Common myeloid progenitor, CD34-positive (primary cell): ENCODE measurements around the gene MROH7.

ENCODE experiments used
- CTCF ChIA-PET: fragments of 350-600 bp; sonication (Branson Sonifier 250); formaldehyde crosslinking; loops from one replicate; lab custom pipeline; 2021; ENCODE audit warnings: antibody characterized with exemption; lab: Charles Lee
- POLR2A ChIA-PET: fragments of 350-600 bp; sonication (Branson Sonifier 250); formaldehyde crosslinking; loops from one replicate; lab custom pipeline; 2021; ENCODE audit warnings: antibody characterized with exemption; lab: Charles Lee
- DNase-seq, 3 donors: peaks; one replicate each; pipeline versions ENCODE4 v3.0.0 to v3.0.0-alpha.2; 2013
- H3K27ac ChIP-seq, 2 experiments: 1 replicate in 1 of 2; 2 replicates in 1 of 2; pipeline ENCODE4 v1.7.0; 2013; ENCODE audit warnings: inconsistent platforms in 2 of 2, low read length in 2 of 2, mild to moderate bottlenecking in 2 of 2, low read depth in 1 of 2, moderate library complexity in 1 of 2; ENCODE audit not compliant: severe bottlenecking in 2 of 2, insufficient read depth in 1 of 2, poor library complexity in 1 of 2
- H3K27me3 ChIP-seq, 5 experiments: replicated peaks in 2 of 5; 1 replicate in 3 of 5; 2 replicates in 2 of 5; pipeline versions ENCODE4 v1.6.1 to v1.7.0; 2013; ENCODE audit warnings: low read length in 4 of 5, mild to moderate bottlenecking in 2 of 5, moderate library complexity in 2 of 5, inconsistent platforms in 1 of 5; ENCODE audit not compliant: insufficient read depth in 5 of 5, control insufficient read depth in 4 of 5
- H3K36me3 ChIP-seq, 4 experiments: 1 replicate in 2 of 4; 2 replicates in 2 of 4; pipeline versions ENCODE4 v1.6.1 to v1.7.0; 2013; ENCODE audit warnings: low read length in 3 of 4, control low read depth in 1 of 4, mild to moderate bottlenecking in 1 of 4; ENCODE audit not compliant: control insufficient read depth in 4 of 4, insufficient read depth in 4 of 4
- H3K4me1 ChIP-seq, 4 experiments: 1 replicate in 3 of 4; 2 replicates in 1 of 4; pipeline versions ENCODE4 v1.6.1 to v1.7.1; 2013; ENCODE audit warnings: low read length in 3 of 4, mild to moderate bottlenecking in 3 of 4, control low read depth in 1 of 4, inconsistent platforms in 1 of 4, moderate library complexity in 1 of 4; ENCODE audit not compliant: control insufficient read depth in 4 of 4, insufficient read depth in 4 of 4; ENCODE audit errors: control extremely low read depth in 1 of 4
- H3K4me3 ChIP-seq, 7 experiments: 1 replicate in 4 of 7; 2 replicates in 3 of 7; pipeline versions ENCODE4 v1.5.1 to v1.7.0; 2013; ENCODE audit warnings: mild to moderate bottlenecking in 7 of 7, low read length in 6 of 7, moderate library complexity in 6 of 7, inconsistent platforms in 2 of 7, low read depth in 2 of 7, control low read depth in 1 of 7; ENCODE audit not compliant: insufficient read depth in 4 of 7, control insufficient read depth in 1 of 7; ENCODE audit errors: extremely low read depth in 1 of 7
- H3K9me3 ChIP-seq, 5 experiments: 1 replicate in 4 of 5; 2 replicates in 1 of 5; pipeline versions ENCODE4 v1.6.1 to v1.7.1; 2013; ENCODE audit warnings: low read length in 4 of 5, mild to moderate bottlenecking in 2 of 5, inconsistent platforms in 1 of 5, low read depth in 1 of 5, moderate library complexity in 1 of 5; ENCODE audit not compliant: control insufficient read depth in 4 of 5, insufficient read depth in 2 of 5; ENCODE audit errors: control extremely low read depth in 1 of 5
- WGBS: methylation state at CpG from one replicate; pipeline ENCODE4 v1.1.5; 2013; ENCODE audit not compliant: insufficient coverage; 5-methylcytosine and 5-hydroxymethylcytosine counted together

The MROH7 gene

DNA sequence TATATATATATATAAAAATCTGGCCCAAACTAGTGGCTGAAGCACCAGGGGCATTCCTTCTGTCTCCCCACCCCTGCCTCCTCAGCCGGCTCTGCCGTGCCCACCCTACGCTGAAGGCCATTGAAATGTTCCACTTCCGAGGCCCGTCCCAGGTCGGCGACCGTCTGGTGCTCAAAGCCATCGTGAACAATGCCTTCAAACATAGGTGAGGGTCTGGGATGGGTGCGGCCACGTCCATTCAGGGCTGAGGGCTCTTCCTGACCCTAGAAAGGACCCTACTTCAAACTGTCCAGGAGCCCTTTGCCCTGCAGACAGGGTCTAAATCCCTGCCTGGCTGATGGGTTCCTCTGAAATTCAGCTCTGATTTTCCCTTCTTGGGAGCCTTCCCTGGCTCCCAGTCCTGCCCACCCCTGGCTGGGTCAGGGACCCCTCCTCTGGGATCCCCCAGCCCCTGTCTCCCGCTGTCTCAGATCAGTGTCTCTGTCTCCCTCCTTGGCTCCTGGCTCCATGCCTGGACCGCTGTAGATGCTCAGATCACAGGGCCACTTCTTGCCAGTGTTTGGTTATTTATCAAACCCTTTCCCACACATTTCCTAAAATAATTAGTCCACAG is 42.3 kb upstream of the MROH7 start:
- POLR2A ChIA-PET: no interaction called here
- CTCF ChIA-PET: interaction anchor here (1.0 kb wide), 1 partner anchor 28 kb away, joined by 3 read pairs; no protein-coding TSS in a partner anchor
- no peak for DNase-seq
- H3K27me3 ChIP-seq: no peaks in the 10 kb centered on the region
- peaks cover 2 to 38% (median 16%) of the 10 kb centered on the region in 4 experiments for H3K36me3 ChIP-seq
- H3K27ac ChIP-seq: no peak overlapping the region
- WGBS: 94% methylated on average over 10 of the region's 13 CpGs
- H3K4me3 ChIP-seq: no peak overlapping the region
- peaks cover 0 to 31% (median 11%) of the 10 kb centered on the region in 4 experiments for H3K4me1 ChIP-seq
- no peaks in the 10 kb centered on the region for H3K9me3 ChIP-seq

DNA sequence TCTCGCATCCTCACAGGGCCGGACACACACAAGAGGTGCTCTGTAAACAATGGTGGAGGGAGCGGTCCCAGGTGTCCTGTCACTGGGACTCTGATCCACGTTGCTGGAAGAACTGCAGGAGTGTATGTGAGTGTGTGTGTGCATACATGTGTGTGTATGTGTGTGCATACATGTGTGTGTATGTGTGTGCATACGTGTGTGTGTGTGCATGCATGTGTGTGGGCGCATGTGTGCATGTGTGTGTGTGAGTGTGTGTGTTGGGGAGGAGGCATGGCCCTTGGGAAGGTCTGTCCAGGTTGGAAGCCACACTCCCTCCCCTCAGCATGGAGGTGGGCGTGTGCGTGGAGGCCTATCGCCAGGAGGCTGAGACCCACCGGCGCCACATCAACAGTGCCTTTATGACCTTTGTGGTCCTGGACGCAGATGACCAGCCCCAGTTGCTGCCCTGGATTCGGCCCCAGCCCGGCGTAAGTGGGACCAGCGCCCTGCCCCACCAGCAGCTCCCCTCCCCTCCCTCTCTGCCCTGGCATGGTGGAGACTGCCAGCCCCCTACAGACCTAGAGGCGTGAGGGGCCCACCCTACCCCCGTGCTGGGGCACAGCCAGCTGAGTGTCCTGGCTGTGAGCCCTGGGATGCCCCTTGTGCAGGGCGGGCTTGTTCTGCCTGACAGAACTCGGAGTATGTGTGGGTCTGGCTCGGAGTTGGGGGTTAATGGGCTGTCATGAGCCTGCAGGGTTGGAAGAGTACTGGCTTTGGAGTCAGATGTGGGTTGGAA is 40.5 kb upstream of the MROH7 start:
- Histone ChIP-seq H3K36me3 (peaks cover 2 to 30% (median 10%) of the 10 kb centered on the region in 4 experiments), H3K4me1 (peaks cover 0 to 43% (median 24%) of the 10 kb centered on the region in 4 experiments), H3K27ac (no peak overlapping the region), H3K27me3 (no peaks in the 10 kb centered on the region), H3K4me3 (no peak overlapping the region), H3K9me3 (no peaks in the 10 kb centered on the region)
- WGBS: 95% methylated on average over 20 of the region's 21 CpGs
- DNase-seq: no peak
- ChIA-PET CTCF (no interaction called here), POLR2A (no interaction called here)

DNA sequence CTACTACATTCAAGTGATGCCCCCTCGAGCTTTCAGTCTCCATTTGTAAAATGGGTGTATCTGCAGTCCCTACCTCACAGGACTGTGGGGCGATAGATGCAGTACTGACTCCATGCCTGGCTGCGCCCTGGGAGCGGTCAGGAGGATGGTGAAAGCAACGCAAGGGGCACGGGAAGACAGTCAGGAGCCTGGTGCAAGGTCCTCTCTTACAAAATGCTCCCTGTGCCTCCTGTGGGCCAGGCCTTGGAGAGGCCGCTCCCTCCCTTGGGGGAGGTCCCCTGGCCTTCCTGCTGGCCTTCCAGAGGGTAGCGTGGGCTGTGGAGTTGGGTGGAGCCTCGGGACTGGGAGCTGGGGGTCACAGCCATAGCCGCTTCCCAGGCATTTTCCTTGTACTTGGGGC is 39.9 kb upstream of the MROH7 start:
- 93% methylated on average over 7 of the region's 10 CpGs for WGBS
- Histone ChIP-seq H3K27ac (no peak overlapping the region), H3K36me3 (peaks cover 2 to 30% (median 11%) of the 10 kb centered on the region in 4 experiments), H3K4me3 (no peak overlapping the region), H3K4me1 (peaks cover 0 to 47% (median 27%) of the 10 kb centered on the region in 4 experiments), H3K9me3 (no peaks in the 10 kb centered on the region), H3K27me3 (no peaks in the 10 kb centered on the region)
- POLR2A ChIA-PET: no interaction called here
- CTCF ChIA-PET: no interaction called here
- DNase-seq: no peak

DNA sequence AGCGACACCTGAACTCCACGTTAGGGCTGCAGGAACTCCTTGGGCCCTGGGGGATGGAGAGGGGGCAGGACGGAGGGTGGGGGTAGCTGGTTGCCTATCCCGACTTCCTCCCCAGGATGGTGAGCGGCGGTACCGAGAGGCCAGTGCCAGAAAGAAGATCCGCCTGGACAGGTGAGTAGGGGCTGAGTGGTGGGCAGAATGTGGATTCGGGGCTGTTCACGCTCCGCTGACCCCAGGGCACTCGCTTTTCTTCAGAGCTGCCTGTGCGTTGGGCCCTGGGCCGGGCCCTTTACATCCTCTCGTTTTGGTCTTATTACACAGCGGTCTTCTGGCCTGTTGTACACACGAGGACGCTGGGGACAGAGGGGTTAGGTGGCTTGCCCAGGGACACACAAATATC is 39.0 kb upstream of the MROH7 start:
- Histone ChIP-seq H3K27me3 (no peaks in the 10 kb centered on the region), H3K4me3 (no peak overlapping the region), H3K36me3 (peaks cover 2 to 32% (median 9%) of the 10 kb centered on the region in 4 experiments), H3K4me1 (peaks cover 0 to 45% (median 27%) of the 10 kb centered on the region in 4 experiments), H3K27ac (peak overlapping the region in 1 of 2 experiments; percentile 3), H3K9me3 (no peaks in the 10 kb centered on the region)
- CTCF ChIA-PET: interaction anchor here (0.6 to 1.1 kb wide), 3 partner anchors 26 to 60 kb away, joined by 3 read pairs; no protein-coding TSS in a partner anchor
- POLR2A ChIA-PET: no interaction called here
- DNase-seq: no peak
- 96% methylated on average over 18 of the region's 18 CpGs for WGBS

DNA sequence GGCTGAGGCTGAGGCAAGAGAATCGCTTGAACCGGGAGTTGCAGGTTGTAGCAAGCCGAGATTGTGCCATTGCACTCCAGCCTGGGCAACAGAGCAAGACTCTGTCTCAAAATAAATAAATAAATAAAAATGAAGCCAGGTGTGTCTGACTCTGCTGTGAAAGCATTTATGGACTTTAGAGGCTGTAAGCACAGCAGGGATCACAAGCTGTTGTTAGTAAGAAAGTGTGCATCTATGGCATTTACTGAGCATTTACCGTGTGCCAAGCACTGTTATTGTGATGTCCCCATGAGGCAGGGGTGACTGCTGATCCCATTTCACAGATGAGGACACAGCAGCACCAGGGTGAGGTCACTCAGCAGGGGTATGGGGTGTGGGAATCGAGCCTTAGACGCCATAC is 38.3 kb upstream of the MROH7 start:
- H3K27me3 ChIP-seq: no peaks in the 10 kb centered on the region
- DNase-seq: no peak
- CTCF ChIA-PET: interaction anchor here (1.0 to 1.8 kb wide), 3 partner anchors 13 to 55 kb away, joined by 3 to 4 read pairs (median 3); no protein-coding TSS in a partner anchor
- peaks cover 2 to 32% (median 11%) of the 10 kb centered on the region in 4 experiments for H3K36me3 ChIP-seq
- POLR2A ChIA-PET: interaction anchor here (1.6 kb wide), 1 partner anchor 56 kb away, joined by 8 read pairs; the partner anchor contains the start of gene ACOT11
- WGBS: 98% methylated on average over 5 of the region's 6 CpGs
- no peak overlapping the region for H3K27ac ChIP-seq
- no peak overlapping the region for H3K4me3 ChIP-seq
- no peaks in the 10 kb centered on the region for H3K9me3 ChIP-seq
- peaks cover 0 to 39% (median 27%) of the 10 kb centered on the region in 4 experiments for H3K4me1 ChIP-seq

DNA sequence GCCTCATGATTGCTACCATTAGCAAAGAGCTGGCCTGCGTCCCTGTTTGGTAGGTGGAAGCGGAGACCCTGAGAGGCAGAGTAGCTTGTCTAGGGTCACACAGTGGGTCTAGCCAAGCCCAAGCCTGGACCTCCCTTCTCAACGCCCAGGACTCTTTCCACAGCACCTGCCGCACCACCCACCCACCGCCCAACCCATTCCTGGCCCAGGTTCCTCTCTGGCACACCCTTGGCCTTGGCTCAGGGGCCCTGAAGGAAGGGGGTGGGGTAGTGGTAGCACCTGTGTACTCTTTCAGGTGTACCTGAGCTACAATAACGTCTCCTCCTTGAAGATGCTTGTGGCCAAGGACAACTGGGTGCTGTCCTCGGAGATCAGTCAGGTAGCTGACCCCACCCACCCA is 37.5 kb upstream of the MROH7 start:
- Histone ChIP-seq H3K4me1 (peaks cover 0 to 39% (median 27%) of the 10 kb centered on the region in 4 experiments), H3K27me3 (no peaks in the 10 kb centered on the region), H3K4me3 (peak overlapping the region in 1 of 7 experiments; percentile 40), H3K36me3 (peaks cover 2 to 35% (median 14%) of the 10 kb centered on the region in 4 experiments), H3K27ac (peak overlapping the region in 1 of 2 experiments; percentile 28), H3K9me3 (no peaks in the 10 kb centered on the region)
- DNase-seq: no peak
- WGBS: 71% methylated on average over 3 of the region's 7 CpGs
- CTCF ChIA-PET: interaction anchor here (1.8 kb wide), 1 partner anchor 14 kb away, joined by 4 read pairs; no protein-coding TSS in a partner anchor
- POLR2A ChIA-PET: interaction anchor here (1.6 kb wide), 1 partner anchor 57 kb away, joined by 8 read pairs; the partner anchor contains the start of gene ACOT11
